Endometrial microvascular endothelial cells (primary cell): ENCODE data around the gene ANKFY1. TPM values are rescaled to one million over a fixed set of nuclear protein-coding genes. Genes with fewer than 3 reads are reported as not detected.

ENCODE experiments used
- in situ Hi-C: cut with HindIII; loops from 2 replicates; pipeline ENCODE4 v1.10.0; 2017; ENCODE audit warnings: low sequenced_read_pairs, low pct_unique_long_range_greater_than_20kb; ENCODE audit errors: inconsistent ontology term
- total RNA-seq: library from RNA; depleted of rRNA; stranded (reverse); fragments of >200 nt; gene quantifications from one replicate; pipeline ENCODE4 v1.2.3, GENCODE V29; 2015; ENCODE audit errors: inconsistent ontology term

The ANKFY1 gene
- total RNA-seq, 1 donor from 2014 or later: 20.7 TPM

- in situ Hi-C loops: no loop called here
Observed at GRCh38 chr17:4232168-4232813, 31.5 kb downstream of the ANKFY1 start.

- in situ Hi-C loops: no loop called here
Observed at GRCh38 chr17:4229627-4230541, 33.9 kb downstream of the ANKFY1 start.

GRCh38 chr17:4221899-4222659 lies 41.7 kb downstream of the ANKFY1 start:
- in situ Hi-C loops: no loop called here

DNA sequence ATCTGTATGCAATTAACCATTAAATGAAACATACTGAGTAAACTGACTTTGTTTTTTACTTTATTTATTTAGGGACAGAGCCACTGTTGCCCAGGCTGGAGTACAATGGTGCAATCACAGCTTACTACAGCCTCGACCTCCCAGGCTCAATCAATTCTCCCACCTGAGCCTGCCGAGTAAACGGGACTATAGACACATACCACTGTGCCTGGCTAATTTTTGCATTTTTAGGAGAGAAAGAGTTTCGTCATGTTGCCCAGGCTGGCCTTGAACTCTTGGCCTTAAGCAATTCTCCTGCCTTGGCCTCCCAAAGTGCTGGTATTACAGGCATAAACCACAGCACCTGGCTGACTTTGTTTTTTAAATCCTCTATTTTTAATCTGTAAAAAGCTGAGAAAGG lies 42.6 kb downstream of the ANKFY1 start:
- in situ Hi-C loops: no loop called here

GRCh38 chr17:4220655-4221054 lies 43.1 kb downstream of the ANKFY1 start:
- in situ Hi-C loops: no loop called here

GRCh38 chr17:4219241-4219640 lies 44.5 kb downstream of the ANKFY1 start:
- in situ Hi-C loops: no loop called here

DNA sequence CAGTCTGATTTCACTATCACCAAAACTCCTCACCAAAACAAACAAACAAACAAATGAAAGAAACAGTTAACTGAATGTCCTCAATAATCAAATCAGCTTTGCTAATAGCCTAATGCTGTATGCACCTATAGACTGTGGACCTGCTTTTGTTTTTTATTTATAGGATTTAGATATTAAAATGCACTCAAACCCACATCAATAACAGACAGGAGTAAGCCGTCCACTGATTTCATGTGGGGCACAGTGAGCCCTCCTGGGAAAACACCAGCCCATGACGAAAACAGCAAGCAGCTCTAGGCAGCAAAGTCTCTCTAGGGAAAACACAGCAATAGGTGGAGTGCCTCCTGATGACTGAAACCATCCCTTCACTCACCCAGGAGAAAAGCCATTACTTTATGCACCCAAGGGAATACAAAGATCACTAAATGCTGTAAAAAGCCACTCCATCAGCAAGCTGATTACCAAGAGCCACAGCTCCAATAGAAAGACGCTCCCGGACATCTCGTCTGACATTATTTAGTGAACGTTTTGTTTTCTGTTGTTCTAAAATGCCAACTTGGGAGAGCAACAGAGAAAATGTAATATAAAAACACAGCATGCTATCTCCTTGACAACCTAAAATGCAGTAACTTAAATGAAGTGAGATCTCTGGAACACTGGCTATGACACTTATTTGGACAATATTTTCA lies 47.8 kb downstream of the ANKFY1 start:
- in situ Hi-C loops: no loop called here

- in situ Hi-C loops: no loop called here
Observed at GRCh38 chr17:4214157-4214556, 49.6 kb downstream of the ANKFY1 start.

DNA sequence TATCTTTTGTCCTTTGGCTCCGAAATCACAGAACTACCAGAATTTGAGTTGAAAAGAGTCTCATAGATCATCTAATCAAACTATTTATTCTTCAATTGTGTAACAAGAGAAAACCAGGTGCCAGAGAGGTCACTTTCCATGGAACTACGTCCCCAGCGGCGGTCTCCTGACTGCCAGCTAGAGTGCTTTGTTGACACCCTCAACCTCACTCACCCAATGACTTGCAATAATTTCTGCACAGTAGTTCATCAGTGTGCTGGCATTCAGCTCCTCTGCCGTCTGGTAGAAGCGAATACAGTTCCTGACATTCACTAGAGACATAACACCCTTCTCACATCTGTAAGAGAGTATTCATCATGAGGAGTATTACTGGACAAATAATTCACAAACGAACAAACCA lies 54.2 kb downstream of the ANKFY1 start:
- in situ Hi-C loops: no loop called here

GRCh38 chr17:4208238-4208637 lies 55.5 kb downstream of the ANKFY1 start:
- in situ Hi-C loops: no loop called here

DNA sequence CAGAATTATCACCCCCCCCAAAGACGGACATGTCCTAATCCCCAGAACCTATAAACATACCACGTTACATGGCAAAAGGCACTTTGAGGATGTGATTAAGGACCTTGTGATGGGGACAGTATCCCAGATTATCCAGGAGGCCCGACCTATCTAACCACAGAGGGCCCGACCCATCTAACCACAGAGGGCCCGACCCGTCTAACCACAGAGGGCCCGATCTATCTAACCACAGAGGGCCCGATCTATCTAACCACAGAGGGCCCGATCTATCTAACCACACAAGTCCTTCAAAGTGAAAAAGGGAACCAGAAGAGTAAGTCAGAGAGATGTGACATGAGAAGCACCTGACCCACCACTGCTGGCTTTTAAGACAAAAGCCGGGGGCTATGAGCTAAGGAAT lies 56.8 kb downstream of the ANKFY1 start:
- in situ Hi-C loops: no loop called here

GRCh38 chr17:4205917-4206316 lies 57.9 kb downstream of the ANKFY1 start:
- in situ Hi-C loops: no loop called here

DNA sequence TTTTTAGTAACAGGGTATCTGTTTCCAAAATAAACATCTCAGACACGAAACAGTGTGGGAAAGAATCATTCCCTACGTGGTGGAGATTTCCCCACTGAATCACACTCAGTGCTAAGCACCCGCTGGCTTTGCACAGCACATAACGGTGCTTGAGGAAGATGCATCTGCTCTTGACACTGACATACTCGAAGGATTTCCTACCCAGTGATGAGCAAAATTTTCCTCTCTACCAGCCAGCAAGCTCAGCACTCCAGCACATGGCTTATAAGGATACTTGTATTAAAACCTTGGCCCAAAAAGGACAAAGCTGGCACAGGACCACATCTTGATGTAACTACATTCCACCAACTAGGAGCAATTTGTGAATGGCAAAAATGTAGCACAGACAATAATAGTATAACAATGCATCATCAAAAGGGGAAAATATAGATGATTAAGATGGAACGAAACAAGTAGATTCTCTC lies 59.0 kb downstream of the ANKFY1 start:
- in situ Hi-C loops: no loop called here

- in situ Hi-C loops: no loop called here
Observed at GRCh38 chr17:4204190-4204589, 59.6 kb downstream of the ANKFY1 start.

DNA sequence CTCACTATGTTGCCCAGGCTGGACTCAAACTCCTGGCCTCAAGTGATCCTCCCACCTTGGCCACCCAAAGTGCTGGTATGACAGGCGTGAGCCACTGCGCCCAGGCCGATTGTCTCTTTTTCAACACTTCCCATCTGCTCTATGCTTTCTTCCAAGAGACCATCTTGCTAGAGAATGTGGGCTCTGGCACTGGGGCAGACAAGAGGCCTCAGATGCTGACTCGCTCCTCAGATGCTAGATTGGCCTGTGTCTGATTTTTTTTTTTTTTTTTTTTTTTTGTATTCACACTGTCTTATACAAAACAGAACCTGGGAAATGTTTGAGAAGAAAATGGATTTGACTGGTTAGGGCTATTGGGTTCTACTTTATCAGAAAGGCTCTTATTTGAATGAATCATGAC lies 62.6 kb downstream of the ANKFY1 start:
- in situ Hi-C loops: no loop called here

DNA sequence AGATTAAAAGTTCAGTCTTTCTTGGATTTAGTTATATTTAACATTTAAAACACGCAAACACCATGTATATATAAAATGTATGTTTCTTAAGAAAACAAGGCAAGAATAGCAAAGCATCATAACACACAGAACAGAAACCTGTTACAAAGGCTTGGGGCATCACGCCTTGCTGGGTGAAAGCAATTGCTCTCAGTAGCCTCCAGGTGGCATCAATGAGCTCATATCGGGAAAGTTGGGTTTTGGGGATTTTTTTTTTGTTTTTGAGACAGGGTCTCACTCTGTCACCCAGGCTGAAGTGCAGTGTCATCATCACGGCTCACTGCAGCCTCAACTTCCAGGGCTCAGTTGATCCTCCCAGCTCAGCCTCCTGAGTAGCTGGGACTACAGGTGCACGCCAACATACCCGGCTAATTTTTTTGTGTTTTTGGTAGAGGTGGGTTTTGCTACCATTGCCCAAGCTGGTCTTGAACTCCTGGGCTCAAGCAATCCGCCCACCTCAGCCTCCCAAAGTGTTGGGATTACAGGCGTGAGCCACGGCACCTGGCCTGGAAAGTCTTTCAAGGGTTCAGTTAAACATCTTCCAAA lies 63.9 kb downstream of the ANKFY1 start:
- in situ Hi-C loops: no loop called here

GRCh38 chr17:4198995-4199394 lies 64.8 kb downstream of the ANKFY1 start:
- in situ Hi-C loops: no loop called here

DNA sequence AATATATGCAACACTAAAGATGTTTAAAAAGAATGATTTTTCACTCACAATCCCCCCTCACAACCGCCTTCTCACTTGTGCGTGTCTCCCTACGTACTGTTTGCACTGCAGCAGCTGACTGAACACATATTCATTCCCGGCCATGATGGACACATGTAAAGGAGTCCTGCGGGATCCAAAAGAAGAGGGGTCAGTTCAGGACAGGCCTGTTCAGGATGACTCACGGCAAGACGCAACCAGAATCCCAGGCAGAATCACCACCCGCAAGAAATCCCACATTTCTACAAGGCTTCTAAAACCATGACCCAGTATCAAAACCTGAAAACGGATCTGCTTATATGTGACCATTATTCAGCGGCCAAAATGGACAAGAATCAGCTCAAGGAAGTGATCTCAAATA lies 68.5 kb downstream of the ANKFY1 start:
- in situ Hi-C loops: no loop called here

GRCh38 chr17:4194796-4195195 lies 69.0 kb downstream of the ANKFY1 start:
- in situ Hi-C loops: no loop called here
